ENCODE results near the gene ABLIM2.

Gene ABLIM2

GRCh38 chr4:8007581-8007980 is 151.0 kb downstream of the ABLIM2 start:
- TF ChIP-seq CTCF (IDR thresholded peaks at IDR 0.05; ENCODE audit: insufficient read depth, low read depth, low read length, missing control alignments): no peak
- no peak for DNase-seq (ENCODE audit: low read depth)
- no peak overlapping the region for H3K4me3 ChIP-seq (ENCODE audit: low read depth, low read length)

- DNase-seq (ENCODE audit: low read depth): no peak
- TF ChIP-seq CTCF (IDR thresholded peaks at IDR 0.05; ENCODE audit: insufficient read depth, low read depth, low read length, missing control alignments): no peak
- no peak overlapping the region for H3K4me3 ChIP-seq (ENCODE audit: low read depth, low read length)
Observed at GRCh38 chr4:8006471-8006870, 152.1 kb downstream of the ABLIM2 start.

- no peak for TF ChIP-seq CTCF (IDR thresholded peaks at IDR 0.05; ENCODE audit: insufficient read depth, low read depth, low read length, missing control alignments)
- DNase-seq (ENCODE audit: low read depth): no peak
- no peak overlapping the region for H3K4me3 ChIP-seq (ENCODE audit: low read depth, low read length)
Observed at GRCh38 chr4:8005814-8006215, 152.8 kb downstream of the ABLIM2 start.

GRCh38 chr4:8005033-8005808 is 153.4 kb downstream of the ABLIM2 start:
- H3K4me3 ChIP-seq (ENCODE audit: low read depth, low read length): no peak overlapping the region
- TF ChIP-seq CTCF (IDR thresholded peaks at IDR 0.05; ENCODE audit: insufficient read depth, low read depth, low read length, missing control alignments): no peak
- no peak for DNase-seq (ENCODE audit: low read depth)

GRCh38 chr4:8004066-8004465 is 154.5 kb downstream of the ABLIM2 start:
- no peak for DNase-seq (ENCODE audit: low read depth)
- no peak overlapping the region for H3K4me3 ChIP-seq (ENCODE audit: low read depth, low read length)
- no peak for TF ChIP-seq CTCF (IDR thresholded peaks at IDR 0.05; ENCODE audit: insufficient read depth, low read depth, low read length, missing control alignments)

GRCh38 chr4:8002525-8003309 is 155.9 kb downstream of the ABLIM2 start:
- no peak for TF ChIP-seq CTCF (IDR thresholded peaks at IDR 0.05; ENCODE audit: insufficient read depth, low read depth, low read length, missing control alignments)
- no peak overlapping the region for H3K4me3 ChIP-seq (ENCODE audit: low read depth, low read length)
- no peak for DNase-seq (ENCODE audit: low read depth)

All from GM12865 (cell line).